Upper lobe of right lung (tissue), 1 donor: Measurements from ENCODE around the gene SLC35F5. TPM values are rescaled to one million over a fixed set of nuclear protein-coding genes. Genes with fewer than 3 reads are reported as not detected.
"Not testable (repeated sequence)": the region's sequence is repeated elsewhere in the genome, so short reads cannot be mapped to it uniquely, and the experiment has no call there.

Experiments
- ATAC-seq: fragments of 200-7000 bp; cut with Tn5 transposase; one replicate; pipeline ENCODE4 v1.9.1; 2020; ENCODE audit warnings: mild to moderate bottlenecking, moderate library complexity
- DNase-seq: peaks from one replicate; pipeline ENCODE4 v3.0.0-alpha.2; 2020
- H3K27ac ChIP-seq: fragments of 200-600 bp; one replicate; pipeline ENCODE4 v1.8.0; 2022
- H3K27me3 ChIP-seq: fragments of 200-600 bp; one replicate; pipeline ENCODE4 v1.8.0; 2022; ENCODE audit warnings: mild to moderate bottlenecking
- H3K36me3 ChIP-seq: fragments of 200-600 bp; one replicate; pipeline ENCODE4 v1.8.0; 2022
- H3K4me1 ChIP-seq: fragments of 200-600 bp; one replicate; pipeline ENCODE4 v1.8.0; 2022
- H3K4me3 ChIP-seq: fragments of 200-600 bp; one replicate; pipeline ENCODE4 v1.8.0; 2022; ENCODE audit warnings: mild to moderate bottlenecking
- H3K9me3 ChIP-seq: fragments of 200-600 bp; one replicate; pipeline ENCODE4 v1.8.0; 2022
- intact Hi-C: fragments of 100-400 bp; cut with DNase I; formaldehyde crosslinking; loops from one replicate; pipeline ENCODE4 v1.11.0; 2022
- total RNA-seq: library from RNA; stranded (reverse); fragmentation: NEBNext Ultra II Directional; extraction: Animal tissue kit (Norgen Biotek cat#: 25700); gene quantifications from one replicate; pipeline ENCODE4 v1.2.1, GENCODE V29; 2021
- TF ChIP-seq, protein P1 (sequence below): fragments of 200-600 bp; IDR thresholded peaks from one replicate; pipeline ENCODE4 v1.8.0; 2022; ENCODE audit warnings: antibody characterized with exemption
- donor health status: DM: no; HTN: yes; CAD: no; lungs with severe emphysema.

SLC35F5 gene
- total RNA-seq, 1 donor from 2014 or later: 76.0 TPM

DNA sequence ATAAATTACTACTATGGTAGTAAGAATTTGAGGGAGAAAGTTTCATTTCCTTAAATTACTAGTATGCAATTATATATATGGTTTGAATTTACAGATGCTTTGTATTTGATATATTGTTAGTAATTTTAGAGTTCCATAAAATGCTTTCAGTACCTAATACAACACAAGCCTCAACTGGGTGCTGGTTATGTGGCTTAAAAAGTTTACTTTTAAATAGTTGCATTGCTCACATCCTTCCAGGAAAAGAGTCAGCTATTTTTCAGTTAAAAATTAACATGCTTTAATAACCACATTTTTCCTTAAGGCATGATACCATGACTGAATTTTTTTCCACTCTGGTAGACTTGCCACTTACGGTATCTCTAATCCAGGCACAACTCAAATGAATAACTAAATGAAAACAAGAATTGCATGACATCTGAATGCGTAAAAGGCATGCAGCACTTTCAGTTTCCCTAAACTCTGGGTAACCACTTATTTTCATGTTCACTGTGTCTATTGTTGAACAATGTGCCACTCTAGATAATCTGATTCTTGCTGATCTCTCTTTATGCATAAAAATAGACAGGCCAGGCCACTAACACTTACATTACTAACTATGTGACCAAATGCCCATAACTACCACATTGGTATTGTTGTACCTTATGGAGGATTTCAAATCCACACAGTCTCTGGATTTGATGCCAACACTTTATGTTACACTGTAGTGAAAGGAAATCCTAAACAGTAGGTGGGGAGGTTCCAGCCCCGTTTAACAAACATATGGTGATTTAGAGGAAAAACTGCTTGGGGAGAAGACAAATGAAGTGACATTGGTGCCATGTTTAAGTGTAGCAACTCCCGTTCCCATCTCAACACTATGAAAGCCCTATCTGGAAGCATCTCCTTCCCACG is 35.5 kb upstream of the SLC35F5 start:
- Histone ChIP-seq H3K27me3 (no peaks in the 10 kb centered on the region), H3K36me3 (no peaks in the 10 kb centered on the region), H3K4me3 (no peak overlapping the region), H3K4me1 (no peaks in the 10 kb centered on the region), H3K9me3 (no peaks in the 10 kb centered on the region), H3K27ac (no peak overlapping the region)
- ATAC-seq: peak; percentile 46
- intact Hi-C loops: no loop called here
- no peak for DNase-seq
- TF ChIP-seq, protein P1, sequence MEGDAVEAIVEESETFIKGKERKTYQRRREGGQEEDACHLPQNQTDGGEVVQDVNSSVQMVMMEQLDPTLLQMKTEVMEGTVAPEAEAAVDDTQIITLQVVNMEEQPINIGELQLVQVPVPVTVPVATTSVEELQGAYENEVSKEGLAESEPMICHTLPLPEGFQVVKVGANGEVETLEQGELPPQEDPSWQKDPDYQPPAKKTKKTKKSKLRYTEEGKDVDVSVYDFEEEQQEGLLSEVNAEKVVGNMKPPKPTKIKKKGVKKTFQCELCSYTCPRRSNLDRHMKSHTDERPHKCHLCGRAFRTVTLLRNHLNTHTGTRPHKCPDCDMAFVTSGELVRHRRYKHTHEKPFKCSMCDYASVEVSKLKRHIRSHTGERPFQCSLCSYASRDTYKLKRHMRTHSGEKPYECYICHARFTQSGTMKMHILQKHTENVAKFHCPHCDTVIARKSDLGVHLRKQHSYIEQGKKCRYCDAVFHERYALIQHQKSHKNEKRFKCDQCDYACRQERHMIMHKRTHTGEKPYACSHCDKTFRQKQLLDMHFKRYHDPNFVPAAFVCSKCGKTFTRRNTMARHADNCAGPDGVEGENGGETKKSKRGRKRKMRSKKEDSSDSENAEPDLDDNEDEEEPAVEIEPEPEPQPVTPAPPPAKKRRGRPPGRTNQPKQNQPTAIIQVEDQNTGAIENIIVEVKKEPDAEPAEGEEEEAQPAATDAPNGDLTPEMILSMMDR: no peak

DNA sequence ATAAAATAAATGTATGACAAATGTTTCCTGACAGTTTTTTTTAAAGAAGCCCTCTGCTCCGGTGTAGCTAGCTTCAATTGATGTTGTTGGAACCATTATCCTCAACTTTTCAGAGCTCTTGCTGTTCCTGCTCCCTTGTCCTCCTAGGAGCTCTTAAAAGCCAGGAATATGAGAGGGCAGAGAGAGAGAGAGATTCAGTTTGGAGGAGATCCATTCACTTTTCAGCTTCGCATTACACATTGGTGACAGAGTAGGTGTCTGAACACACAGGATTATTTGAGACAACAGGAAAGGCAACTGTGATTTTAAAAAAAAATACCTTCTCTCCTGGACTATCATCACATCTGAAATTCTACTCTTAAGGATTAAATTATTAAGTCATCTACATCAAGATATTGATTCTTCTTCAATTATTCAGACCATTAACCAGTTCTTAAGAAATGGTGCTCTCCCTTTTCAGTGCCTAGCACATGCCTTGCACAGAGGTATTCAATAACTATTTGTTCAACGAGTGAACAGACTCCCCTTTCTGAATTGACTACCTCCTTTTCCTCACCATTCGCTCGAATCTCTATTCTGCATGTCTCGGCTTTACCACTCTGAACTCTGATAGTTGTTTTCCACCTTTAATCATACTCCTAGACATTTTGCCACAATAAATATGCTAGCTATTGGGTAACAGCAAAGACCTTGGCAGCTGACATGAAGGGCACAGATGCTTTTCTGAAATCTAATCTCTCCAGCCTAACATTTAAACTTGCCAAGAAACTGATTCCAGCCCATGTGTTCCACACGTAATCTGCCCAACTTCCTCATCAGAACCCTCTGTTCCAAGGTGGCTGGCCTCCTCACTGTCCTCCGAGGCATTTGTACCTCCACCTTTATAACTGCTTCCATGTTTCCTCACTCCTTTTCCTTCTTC is 28.6 kb upstream of the SLC35F5 start:
- Histone ChIP-seq H3K36me3 (no peaks in the 10 kb centered on the region), H3K4me1 (no peaks in the 10 kb centered on the region), H3K27me3 (no peaks in the 10 kb centered on the region), H3K9me3 (no peaks in the 10 kb centered on the region), H3K4me3 (no peak overlapping the region), H3K27ac (no peak overlapping the region)
- TF ChIP-seq, protein P1: no peak
- DNase-seq: no peak
- intact Hi-C loops: no loop called here
- ATAC-seq: no peak

DNA sequence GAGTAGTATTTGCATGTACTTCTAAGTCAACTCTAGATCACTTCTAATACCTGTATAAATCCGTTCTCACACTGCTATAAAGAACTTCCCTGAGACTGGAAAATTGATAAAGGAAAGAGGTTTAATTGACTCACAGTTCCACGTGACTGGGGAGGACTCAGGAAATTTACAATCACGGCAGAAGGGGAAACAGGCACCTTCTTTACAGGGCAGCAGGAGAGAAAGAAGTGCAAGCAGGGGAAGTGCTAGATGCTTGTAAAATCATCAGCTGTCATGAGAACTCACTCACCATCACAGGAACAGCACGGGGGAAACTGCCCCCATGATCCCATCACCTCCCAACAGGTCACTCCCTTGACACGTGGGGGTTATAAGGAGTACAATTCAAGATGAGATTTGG is 24.0 kb upstream of the SLC35F5 start:
- Histone ChIP-seq H3K27me3 (no peaks in the 10 kb centered on the region), H3K36me3 (no peaks in the 10 kb centered on the region), H3K4me1 (no peaks in the 10 kb centered on the region), H3K4me3 (no peak overlapping the region), H3K27ac (no peak overlapping the region), H3K9me3 (no peaks in the 10 kb centered on the region)
- DNase-seq (no peak), ATAC-seq (no peak)
- intact Hi-C loops: no loop called here
- TF ChIP-seq, protein P1: no peak

DNA sequence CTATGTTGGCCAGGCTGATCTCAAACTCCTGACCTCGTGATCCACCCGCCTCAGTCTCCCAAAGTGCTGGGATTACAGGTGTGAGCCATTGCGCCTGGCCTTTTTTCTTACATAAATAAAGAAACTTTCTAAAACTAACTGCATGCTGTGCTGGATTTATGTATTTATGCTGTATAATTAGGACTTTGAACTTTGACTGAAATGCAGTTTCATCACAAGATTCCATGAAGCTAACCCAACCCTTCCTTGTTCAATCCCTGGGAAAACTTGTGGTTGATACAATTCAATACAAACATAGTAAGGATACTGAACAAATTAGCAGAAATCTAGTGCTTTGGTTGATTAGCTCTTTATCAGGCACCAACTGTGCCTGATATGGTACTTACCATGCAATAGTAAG is 20.9 kb upstream of the SLC35F5 start:
- H3K4me3 ChIP-seq: no peak overlapping the region
- no peaks in the 10 kb centered on the region for H3K4me1 ChIP-seq
- ATAC-seq: no peak
- H3K36me3 ChIP-seq: no peaks in the 10 kb centered on the region
- intact Hi-C loops: no loop called here
- no peak overlapping the region for H3K27ac ChIP-seq
- no peak for DNase-seq
- TF ChIP-seq, protein P1: no peak
- no peaks in the 10 kb centered on the region for H3K27me3 ChIP-seq
- H3K9me3 ChIP-seq: no peaks in the 10 kb centered on the region

DNA sequence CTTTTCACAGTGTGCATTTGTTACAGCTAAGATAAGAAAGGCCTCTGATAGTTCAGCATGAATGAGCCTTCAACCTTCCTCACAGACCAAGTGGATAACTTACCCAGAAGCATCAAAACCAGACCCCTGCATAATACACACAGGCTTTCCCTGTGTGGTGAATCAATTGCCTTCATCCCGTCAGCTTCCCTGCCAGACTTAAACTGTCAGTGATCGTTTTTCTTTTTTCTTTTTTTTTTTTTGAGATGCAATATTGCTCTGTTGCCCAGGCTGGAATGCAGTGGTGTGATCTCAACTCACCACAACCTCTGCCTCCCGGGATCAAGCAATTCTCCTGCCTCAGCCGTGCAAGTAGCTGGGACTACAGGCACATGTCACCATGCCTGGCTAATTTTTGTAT is 20.5 kb upstream of the SLC35F5 start:
- no peaks in the 10 kb centered on the region for H3K36me3 ChIP-seq
- intact Hi-C loops: no loop called here
- H3K27ac ChIP-seq: no peak overlapping the region
- TF ChIP-seq, protein P1: no peak
- no peaks in the 10 kb centered on the region for H3K4me1 ChIP-seq
- DNase-seq: no peak
- H3K9me3 ChIP-seq: no peaks in the 10 kb centered on the region
- no peak for ATAC-seq
- H3K27me3 ChIP-seq: no peaks in the 10 kb centered on the region
- H3K4me3 ChIP-seq: no peak overlapping the region

DNA sequence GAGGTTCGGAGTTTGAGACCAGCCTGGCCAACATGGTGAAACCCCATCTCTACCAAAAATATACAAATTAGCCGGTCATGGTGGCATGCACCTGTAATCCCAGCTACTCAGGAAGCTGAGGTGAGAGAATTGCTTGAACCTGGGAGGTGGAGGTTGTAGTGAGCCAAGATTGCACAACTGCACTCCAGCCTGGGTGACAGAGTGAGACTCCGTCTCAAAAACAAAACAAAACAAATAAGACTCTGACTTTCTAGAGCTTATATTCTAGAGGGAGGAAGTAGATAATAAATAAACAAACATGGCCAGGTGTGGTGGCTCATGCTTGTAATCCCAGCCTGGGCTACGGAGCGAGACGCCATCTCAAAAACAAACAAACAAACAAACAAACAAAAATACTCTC is 18.2 kb upstream of the SLC35F5 start:
- H3K4me3 ChIP-seq, DNase-seq, H3K36me3 ChIP-seq, H3K27ac ChIP-seq, intact Hi-C loops, H3K27me3 ChIP-seq, H3K9me3 ChIP-seq, ATAC-seq, H3K4me1 ChIP-seq: not testable (repeated sequence)
